NK-92 (cell line): ENCODE measurements around the gene CXCR4.
"Not testable (repeated sequence)": the region's sequence is repeated elsewhere in the genome, so short reads cannot be mapped to it uniquely, and the experiment has no call there.

Experiments used
- DNase-seq: peaks from one replicate; lab custom pipeline; 2025; ENCODE audit not compliant: unreplicated experiment; lab: John Stamatoyannopoulos, UW

Gene CXCR4

DNA sequence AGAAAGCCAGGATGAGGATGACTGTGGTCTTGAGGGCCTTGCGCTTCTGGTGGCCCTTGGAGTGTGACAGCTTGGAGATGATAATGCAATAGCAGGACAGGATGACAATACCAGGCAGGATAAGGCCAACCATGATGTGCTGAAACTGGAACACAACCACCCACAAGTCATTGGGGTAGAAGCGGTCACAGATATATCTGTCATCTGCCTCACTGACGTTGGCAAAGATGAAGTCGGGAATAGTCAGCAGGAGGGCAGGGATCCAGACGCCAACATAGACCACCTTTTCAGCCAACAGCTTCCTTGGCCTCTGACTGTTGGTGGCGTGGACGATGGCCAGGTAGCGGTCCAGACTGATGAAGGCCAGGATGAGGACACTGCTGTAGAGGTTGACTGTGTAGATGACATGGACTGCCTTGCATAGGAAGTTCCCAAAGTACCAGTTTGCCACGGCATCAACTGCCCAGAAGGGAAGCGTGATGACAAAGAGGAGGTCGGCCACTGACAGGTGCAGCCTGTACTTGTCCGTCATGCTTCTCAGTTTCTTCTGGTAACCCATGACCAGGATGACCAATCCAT lies 2.7 kb downstream of the CXCR4 start:
- DNase-seq: no peak

DNA sequence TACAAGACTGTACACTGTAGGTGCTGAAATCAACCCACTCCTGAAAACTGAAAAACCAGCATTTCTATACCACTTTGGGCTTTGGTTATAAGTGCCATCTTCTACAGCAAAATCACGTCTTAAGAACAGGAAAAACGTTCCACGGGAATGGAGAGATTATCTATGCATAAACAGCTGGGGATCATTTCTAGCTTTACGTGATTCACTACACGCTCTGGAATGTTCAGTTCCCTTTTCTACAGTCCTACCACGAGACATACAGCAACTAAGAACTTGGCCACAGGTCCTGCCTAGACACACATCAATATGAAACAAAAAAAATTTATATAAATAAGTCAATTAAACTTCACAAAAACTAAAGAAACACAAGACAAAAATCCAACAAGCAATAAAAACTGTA lies 3.6 kb downstream of the CXCR4 start:
- DNase-seq: no peak

DNA sequence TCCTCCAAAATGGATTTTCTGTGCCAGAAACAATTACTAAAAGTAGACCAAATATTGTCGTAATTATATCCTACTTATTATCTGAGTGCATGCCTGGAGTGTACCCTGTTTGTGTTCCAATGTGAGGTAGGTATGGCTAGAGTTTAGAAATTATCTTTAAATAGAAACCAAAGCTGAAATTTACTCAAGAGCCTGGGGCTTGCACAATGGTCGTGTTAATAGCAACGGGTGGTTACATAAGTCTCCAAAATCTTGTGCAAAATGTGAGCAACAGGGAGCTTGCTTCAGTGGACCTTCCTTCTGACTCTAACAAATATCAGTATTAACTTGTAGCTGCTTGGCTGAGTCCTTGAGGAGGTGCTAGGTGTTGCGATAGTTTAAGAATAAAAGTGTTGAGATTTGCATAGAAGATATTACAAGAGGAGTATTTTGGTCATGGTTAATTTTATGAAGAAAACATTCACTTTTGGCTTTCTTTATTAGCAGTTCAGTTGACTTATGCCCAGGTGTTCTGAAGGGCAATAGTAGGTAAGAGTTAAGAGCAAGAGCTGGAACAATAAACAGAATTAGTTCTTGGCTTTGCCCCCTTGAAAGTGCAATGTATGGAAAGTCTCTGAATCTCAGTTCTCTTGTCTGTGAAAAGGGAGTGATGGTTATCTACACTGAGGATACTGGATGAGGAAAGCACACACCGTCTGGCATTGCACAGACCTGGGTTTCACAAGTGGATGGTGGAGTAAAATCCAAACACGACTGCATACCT lies 4.6 kb downstream of the CXCR4 start:
- DNase-seq: no peak

DNA sequence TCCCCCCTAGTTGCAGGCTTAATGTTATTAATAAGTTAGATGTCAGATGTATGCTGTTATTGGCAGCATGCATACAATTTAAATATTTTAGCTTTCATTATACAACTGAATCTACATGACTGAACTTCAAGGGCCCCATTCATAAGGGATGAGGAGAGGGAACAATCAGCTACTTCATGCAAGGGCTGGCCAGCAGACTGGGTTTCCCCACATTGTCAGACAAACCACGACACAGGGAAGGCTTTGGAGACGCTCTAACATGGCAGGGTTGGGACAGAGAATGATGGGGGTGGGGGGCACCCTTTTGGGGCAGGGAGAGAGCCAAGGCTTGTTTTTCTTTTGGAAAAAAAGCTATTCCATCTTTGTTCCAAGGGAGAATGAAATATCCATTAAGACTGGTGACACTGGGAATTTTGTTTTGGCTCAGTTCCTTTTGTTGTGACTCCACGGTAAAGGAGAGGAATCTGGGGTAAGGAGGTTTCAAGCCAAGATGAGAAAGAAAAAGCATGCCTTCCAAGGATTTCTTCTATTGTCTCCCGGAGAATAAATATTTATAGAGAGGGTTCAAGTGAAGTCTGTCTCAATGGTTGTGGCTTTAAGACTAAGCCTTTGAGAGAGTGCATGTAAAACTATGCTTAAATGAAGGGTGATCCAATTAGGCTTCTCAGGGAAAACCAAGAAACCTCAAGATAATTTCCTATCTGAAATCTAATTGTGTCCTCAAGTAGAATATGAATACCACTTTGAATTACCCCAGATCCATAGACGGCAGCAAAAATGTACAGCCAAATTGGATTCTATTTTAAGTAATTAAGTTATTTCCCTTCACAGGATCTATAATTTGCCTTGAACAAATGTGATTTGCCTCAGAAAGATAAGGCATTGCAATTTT lies 5.4 kb downstream of the CXCR4 start:
- no peak for DNase-seq

DNA sequence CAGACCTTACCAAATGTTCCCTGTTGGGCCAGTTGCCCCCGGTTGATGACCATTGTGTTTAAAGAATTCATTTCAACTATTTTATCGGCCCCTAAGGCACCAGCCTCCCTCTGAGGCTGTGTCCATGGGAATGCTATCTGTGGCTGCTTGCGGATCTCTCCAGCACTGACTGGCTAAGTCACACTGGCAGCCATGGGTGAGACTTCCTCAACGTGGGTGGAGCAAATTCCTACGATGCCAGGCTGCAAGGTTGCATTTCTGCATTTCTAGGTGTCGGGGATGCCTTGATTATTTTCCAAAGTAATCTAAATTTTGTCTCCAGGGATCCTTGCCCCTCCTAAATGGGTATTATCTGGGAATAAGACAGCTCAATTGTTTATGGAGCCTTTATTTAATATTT lies 6.2 kb downstream of the CXCR4 start:
- no peak for DNase-seq

DNA sequence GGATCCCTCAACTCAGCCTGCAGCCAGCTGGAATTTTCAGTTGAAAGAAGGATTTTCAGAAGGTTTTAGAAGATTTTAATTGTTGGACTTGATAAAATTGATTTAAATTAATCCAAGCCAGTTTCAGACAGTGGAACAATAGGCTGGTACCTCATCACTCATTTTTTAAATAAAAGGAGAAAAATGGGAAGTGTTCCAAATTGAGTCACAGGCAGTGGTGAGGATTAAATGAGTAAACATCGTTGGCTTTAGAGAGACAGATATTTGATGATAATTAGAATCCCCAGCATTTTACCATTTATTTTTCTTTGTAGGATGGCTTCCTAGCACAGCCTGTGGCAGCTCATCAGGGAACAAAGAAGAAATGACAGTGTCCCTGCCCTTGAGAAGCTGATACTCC lies 7.4 kb downstream of the CXCR4 start:
- DNase-seq: no peak

DNA sequence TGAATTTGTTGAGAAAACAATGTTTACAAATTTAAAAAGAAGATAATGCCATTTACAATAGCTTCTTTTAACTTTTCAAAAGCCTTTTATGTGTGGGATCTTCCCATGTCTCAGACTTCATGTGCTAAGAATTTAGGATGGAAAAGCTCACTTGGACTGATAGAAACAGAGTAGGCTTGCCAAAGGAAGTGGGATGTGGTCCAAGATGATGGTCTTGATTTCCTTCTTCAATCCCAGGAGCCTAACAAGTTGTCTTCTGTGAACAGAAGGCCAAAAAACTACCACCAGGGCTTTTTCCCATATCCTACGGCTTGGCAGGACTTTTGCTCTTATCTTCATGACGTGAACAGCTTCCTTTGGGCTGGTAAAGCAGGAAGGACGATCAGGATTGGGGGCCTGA lies 9.5 kb downstream of the CXCR4 start:
- DNase-seq: no peak

DNA sequence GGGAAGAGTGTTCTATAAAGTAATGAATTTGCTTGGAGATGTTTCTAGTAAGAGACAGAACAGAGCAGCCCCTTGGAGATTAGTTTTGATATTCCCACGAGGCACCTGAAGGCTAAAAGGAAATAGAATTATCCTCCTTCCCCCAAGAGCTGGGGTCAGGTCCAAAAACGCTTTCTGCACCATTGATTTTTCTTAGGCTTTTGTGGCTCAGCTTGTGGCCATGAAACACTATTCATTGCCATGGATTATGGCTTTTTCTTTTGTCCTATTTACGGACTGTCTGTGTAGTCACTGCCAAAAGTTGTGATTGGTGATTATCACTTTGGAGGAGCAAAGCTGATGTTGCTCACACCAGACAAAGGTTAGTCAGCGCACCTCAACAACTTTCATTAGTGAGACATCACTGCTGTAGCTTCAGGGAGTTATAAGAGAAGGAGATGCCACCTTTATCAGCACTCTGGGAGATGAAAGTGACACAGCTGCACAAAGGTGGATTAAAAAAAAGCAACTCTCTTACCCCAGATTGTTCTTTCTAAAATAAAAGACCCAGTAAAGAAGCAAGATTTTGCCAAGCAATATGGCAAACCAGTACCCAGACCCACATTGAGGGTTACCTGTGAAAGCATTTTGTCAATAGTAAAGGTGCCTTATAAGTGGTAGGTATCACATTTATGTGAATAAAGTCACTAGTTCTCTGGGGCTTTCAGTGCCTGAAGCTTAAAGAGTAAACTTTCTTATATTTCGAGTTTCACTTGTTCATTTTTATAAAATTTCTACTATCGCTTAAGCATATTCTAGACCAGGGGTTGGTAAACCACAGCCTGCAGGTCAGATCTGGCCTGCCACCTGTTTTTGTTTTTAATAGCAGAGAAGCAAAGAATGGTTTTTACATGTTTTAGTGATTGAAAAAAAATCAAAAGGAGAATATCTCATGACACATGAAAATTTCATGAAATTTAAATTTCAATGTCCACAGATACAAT lies 10.6 kb downstream of the CXCR4 start:
- no peak for DNase-seq

DNA sequence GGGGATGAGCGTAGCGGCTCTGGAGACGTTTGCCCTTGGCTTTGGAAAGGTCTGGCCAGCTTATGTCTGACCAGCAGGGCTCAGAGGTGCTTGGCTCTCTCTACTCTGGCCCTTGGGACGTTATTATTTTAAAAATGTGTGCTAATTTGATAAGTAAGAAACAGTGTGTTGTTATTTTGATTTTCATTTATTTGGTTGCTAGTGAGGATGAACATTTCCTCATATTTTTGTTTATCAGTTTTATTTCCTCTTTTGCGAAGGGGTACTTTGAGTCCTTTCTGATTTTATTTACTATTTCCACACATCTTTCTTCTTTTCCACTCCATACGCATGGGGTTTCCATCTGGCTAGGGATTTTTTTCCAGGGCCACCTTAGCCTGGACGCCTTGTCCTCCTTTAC lies 11.4 kb downstream of the CXCR4 start:
- DNase-seq: no peak

DNA sequence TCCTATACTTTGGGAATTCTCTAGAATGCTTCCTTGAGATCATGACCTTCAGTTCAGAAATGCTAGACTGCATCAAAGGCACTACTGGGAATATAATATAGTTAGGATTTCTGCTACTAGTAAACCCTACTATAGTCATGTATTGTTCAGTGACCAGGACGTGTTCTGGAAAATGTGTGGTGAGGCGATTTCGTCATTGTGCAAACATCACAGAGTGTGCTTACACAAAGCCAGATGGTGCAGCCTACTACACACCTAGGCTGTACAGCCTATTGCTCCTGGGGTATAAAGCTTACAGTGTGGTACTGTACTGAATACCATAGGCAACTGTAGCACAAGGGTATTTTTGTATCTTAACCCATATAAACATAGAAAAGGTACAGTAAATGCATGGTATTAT lies 13.0 kb downstream of the CXCR4 start:
- no peak for DNase-seq

DNA sequence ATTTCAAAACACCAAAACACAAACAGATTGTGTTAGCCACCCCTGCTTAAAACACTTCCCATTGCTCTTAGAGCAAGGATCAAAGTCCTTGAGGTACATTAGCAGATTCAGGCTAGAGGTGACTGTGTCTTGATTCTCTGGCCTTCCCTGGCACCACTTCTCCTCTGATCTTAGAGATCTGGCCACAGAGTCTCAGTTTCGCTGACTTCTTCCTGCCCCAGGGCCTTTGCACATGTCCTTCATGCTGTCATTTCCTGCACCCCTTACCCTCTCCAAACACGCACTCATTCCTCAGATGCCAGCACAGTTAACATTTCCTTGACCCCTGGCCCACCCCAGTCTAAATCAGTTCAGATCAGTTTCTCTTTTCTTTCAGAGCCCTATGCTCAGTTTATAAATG lies 16.9 kb downstream of the CXCR4 start:
- DNase-seq: no peak

DNA sequence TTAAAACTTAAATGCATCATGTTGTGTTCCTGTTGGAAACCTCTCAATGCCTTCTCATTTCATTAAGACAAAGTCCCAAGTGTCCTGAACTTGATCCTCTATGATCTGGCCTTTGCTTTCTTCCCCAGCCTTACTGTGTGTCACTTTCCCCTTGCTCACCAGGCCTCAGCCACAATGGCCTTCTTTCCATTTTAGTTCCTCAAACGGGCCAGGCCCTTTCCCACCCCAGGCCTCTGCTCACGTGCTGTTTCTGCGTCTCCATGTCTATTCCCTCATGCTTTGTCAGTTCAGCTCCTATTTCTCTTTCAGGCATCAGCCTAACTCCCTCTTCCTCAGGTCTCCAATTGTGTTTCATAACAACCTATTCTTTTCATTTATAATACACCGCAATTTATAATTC lies 19.5 kb downstream of the CXCR4 start:
- DNase-seq: no peak

DNA sequence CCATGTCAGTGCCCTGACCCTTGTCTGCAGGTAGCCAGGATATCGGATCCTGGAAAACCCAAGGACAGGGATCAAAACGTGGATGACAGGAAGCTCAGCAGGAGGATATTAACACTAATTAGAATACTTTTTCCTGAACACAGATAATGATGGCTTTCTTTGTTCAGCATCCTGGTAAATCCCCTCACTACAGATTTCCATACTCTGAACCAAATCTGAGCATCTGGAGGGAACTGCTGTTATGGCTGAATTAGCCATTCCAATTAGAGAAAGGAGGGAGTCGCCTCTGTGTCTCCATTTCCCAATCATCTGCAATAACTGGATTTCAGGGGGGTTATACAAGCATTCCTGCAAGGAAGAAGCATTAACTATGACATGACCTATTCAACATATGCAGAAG lies 24.4 kb downstream of the CXCR4 start:
- DNase-seq: no peak

DNA sequence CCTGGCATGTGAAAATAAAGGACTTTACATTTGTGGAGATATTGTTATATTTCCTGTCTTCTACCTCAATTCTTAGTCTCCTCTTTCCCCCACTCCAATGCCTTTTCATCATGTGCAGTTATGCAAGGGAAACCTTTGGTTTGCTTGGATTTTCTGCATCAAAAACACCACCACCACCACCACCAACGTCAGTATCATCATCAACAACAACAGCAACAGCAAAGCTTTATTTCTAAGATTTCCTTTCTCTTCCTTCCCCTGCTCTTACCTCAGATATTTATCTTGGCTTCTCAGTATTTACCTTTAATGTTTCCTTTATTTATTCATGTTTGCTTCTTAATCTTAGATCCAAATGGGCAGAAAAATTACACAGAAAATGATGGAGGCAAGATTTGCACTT lies 26.1 kb downstream of the CXCR4 start:
- no peak for DNase-seq

DNA sequence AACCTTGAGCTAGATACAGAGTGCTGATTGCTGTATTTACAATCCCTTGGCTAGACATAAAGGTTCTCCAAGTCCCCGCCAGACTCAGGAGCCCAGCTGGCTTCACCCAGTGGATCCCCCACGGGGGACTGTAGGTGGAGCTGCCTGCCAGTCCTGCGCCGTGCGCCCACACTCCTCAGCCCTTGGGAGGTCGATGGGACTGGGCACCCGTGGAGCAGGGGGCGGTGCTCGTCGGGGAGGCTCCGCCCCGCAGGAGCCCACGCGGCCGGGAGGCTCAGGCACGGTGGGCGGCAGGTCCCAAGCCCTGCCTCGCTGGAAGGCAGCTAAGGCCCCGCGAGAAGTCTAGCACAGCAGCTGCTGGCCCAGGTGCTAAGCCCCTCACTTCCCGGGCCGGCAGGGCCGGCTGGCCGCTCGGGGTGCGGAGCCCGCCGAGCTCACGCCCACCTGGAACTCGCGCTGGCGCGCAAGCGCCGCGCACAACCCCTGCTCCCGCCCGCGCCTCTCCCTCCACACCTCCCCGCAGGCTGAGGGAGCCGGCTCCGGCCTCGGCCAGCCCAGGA lies 30.0 kb downstream of the CXCR4 start:
- not testable (repeated sequence) for DNase-seq

DNA sequence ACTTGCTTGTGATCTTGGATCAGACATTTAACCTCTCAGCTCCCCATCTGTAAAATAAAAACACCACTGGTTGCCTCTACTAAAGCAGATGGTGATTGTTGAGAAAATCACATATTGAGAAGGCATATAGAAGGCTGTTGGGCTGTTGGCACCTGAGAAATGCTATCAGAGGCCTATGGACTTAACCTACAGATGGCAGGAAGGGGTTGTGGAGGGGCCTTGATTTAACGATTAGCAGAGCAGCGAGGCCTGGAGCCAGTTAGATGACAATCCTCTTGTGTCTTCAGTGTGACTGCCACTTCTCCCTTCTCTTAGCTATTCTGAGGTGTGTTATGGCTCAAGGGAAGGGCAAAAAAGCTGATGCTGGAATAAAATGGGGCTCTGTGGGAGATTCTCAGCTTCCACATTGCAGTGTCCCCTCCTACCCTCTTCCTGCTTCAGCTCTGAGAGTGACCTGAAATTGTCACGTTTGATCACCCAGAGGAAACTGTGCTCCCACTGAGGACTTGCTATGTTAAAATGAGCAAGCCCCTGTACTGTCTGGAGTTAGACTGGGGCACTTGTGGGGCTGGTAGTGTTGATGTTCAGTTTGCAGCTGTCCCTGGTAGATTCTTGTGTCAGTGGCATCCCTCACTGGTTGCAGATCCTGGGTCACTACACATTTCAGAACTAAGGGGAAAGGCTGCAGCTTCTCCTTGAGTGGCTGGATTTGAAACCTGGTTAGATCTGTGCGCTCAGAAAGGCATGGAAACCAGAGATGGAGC lies 31.5 kb downstream of the CXCR4 start:
- DNase-seq: no peak

DNA sequence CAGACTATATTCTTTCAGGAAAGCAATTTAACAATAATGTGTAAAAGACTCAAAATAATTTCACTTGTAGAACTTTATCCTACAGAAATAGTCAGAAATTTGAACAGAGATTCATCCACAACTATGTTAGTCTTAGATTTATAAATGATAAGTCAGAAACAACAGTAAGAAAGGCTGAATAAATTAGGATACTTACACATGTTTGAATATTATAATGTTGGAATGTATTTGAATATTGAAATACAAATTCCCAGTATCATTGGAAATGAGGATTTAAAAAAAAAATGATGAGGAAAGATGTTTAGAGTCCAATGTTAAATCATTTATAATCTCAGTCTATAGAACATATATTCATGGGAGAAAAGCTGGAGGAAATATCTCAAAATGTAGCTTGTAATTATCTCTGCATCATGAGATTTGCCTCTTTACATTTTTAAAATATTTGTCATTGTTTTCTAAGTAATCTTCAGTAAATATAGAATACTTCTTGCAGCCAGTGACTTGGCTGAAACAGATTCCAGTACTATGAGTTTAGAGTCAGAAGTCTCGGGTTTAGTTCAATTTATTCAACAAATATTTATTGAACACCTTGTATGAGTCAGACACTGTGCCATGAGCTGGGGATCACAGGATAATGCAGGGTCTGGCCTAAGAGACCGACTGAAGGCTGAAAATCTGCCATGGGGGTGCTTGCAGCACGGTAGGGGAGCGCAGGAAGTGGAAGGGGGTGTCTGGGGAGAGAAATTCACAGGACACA lies 32.3 kb downstream of the CXCR4 start:
- DNase-seq: no peak

DNA sequence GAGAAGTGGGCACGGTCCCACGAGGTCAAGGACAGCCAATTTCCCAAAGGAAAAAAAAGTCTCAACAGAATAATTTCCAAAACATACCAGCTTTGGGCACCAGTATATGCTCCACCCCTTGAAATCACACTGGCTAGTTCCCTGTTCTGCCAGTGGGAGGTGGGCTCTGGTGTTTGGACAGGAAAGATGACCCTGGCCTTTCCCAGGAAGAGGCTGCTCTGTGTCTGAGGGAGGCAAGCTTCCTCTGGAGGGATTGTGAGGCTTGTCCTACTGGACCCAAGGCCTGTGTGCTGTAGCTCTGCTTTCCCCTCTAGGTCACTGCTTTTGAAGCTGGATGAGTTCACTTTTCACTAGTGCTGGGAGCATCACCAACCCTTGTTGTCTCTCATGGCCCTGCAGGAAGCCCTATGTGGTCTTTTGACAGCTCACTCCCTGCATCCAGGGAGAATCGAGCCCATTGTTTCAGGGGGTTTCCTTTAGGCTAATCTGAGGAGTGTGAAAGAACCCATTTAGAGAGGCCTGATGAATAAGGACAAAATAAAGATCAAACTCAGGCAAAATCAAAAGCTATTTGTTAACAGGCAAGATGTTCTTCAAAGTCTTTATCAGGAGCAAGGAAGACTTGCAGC lies 36.3 kb downstream of the CXCR4 start:
- DNase-seq: no peak

DNA sequence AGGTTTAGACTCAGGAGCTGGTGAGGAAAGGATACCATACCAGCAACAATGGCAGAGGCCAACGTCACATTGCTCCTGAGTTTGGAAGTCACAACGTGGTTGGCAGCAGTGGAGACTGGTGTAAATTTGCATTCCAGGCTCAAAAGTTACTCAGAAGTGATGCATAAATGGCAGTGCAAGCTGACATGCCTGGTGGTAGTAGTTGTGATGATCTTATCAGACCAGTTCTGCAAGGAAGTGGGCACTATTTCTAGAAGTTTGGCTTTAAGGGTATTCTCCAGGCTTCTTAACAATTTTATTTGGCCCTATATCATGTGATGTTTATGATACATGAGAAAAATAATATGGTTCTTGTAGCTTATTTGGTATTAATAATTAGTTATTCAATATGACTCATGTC lies 37.8 kb downstream of the CXCR4 start:
- DNase-seq: no peak
